Measurements from ENCODE around the gene ATXN7L1.
"Not testable (repeated sequence)": the region's sequence is repeated elsewhere in the genome, so short reads cannot be mapped to it uniquely, and the experiment has no call there.

Gene ATXN7L1

GRCh38 chr7:105697169-105697568, 179.2 kb downstream of the ATXN7L1 start:
- not testable (repeated sequence) for DNase-seq

GRCh38 chr7:105693576-105693975, 182.8 kb downstream of the ATXN7L1 start:
- no peak for DNase-seq

GRCh38 chr7:105691680-105692564, 184.5 kb downstream of the ATXN7L1 start:
- peak; percentile 54 for DNase-seq

GRCh38 chr7:105691082-105691679, 185.2 kb downstream of the ATXN7L1 start:
- peak; percentile 62 for DNase-seq

GRCh38 chr7:105690325-105690945, 186.0 kb downstream of the ATXN7L1 start:
- DNase-seq, result no peak

GRCh38 chr7:105689067-105689819, 187.2 kb downstream of the ATXN7L1 start:
- DNase-seq, result no peak

GRCh38 chr7:105688617-105689016, 187.8 kb downstream of the ATXN7L1 start:
- DNase-seq, result no peak

GRCh38 chr7:105685161-105685560, 191.2 kb downstream of the ATXN7L1 start:
- DNase-seq, result no peak

- no peak for DNase-seq
Observed at GRCh38 chr7:105682341-105683060, 193.9 kb downstream of the ATXN7L1 start.

- no peak for DNase-seq
Observed at GRCh38 chr7:105680505-105681187, 195.8 kb downstream of the ATXN7L1 start.

GRCh38 chr7:105678811-105679495, 197.4 kb downstream of the ATXN7L1 start:
- peak; percentile 46 for DNase-seq

GRCh38 chr7:105677817-105678573, 198.4 kb downstream of the ATXN7L1 start:
- peak; percentile 70 for DNase-seq

- no peak for DNase-seq
Observed at GRCh38 chr7:105677410-105677730, 199.0 kb downstream of the ATXN7L1 start.

- DNase-seq, result peak; percentile 71
Observed at GRCh38 chr7:105675934-105676371, 200.4 kb downstream of the ATXN7L1 start.

GRCh38 chr7:105674200-105674920, 202.0 kb downstream of the ATXN7L1 start:
- peak; percentile 21 for DNase-seq

GRCh38 chr7:105673367-105674084, 202.9 kb downstream of the ATXN7L1 start:
- peak; percentile 12 for DNase-seq

GRCh38 chr7:105672801-105673200, 203.6 kb downstream of the ATXN7L1 start:
- no peak for DNase-seq

GRCh38 chr7:105666324-105666723, 210.1 kb downstream of the ATXN7L1 start:
- DNase-seq, result no peak

- DNase-seq, result no peak
Observed at GRCh38 chr7:105665684-105666083, 210.7 kb downstream of the ATXN7L1 start.
